ENCODE data around the gene CCIN. TPM values are rescaled to one million over a fixed set of nuclear protein-coding genes. Genes with fewer than 3 reads are reported as not detected.

Gene CCIN
- 0.09 TPM in 1 of 5 replicates, not detected in the others for total RNA-seq (2022; extraction: Qiagen RNA extraction)

DNA sequence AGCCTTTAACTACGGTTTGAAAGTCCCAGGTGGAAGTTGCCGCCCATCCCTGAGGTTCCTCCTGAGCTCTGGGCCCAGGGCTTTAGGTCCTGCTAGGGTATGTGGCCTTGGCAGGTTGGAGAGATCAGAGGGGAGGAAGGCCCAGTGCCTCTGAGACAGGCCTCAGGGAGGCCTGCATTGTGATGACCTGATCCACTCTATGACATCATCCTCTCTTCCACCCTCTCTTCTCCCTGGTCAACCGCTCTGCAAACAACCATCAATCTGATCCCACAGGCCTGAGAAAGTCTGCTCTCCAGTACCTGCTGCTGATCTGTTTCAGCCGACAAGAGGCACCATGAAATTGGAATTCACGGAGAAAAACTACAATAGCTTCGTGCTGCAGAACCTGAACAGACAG, at the start of gene CCIN:
TSS of gene CCIN (plus strand) at position 223 of the 400 bp plus-strand sequence. CDS start at position 338, 115 bp downstream.

DNA sequence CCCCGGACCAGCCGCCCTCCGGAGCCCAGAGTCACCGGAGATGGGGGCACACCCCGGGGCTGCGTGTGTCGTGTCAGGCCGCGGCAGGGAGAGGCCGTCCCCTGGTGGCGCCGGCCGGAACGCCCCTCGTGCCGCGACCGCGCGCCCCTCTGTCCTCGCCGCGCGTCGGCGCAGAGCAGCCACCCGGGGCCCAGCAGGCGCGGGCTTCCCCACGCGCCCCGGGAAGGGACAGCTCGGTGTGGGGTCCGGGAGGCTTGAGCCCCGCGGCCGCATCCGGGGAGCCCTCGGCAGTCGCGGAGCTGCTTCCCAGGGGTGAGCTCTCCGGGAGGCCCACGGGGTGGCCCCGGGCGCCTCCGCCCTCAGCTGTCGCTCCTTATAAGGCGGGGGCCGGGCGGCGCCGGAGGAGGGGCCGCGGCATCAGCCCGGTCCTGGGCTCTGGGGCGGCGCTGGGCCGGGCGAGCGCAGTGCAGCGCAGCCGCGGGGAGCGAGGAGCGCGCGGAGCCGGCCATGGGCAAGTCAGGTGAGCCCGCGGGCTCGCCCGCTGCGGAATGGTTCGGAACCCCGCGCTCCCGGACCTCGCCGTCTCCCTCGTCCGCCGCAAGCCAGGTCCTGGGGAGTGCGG, 32.8 kb upstream of the CCIN start, which contains the start of gene GLIPR2:
TSS of gene GLIPR2 (plus strand) at position 462 of the 622 bp plus-strand sequence. CDS start at position 508, 46 bp downstream.

DNA sequence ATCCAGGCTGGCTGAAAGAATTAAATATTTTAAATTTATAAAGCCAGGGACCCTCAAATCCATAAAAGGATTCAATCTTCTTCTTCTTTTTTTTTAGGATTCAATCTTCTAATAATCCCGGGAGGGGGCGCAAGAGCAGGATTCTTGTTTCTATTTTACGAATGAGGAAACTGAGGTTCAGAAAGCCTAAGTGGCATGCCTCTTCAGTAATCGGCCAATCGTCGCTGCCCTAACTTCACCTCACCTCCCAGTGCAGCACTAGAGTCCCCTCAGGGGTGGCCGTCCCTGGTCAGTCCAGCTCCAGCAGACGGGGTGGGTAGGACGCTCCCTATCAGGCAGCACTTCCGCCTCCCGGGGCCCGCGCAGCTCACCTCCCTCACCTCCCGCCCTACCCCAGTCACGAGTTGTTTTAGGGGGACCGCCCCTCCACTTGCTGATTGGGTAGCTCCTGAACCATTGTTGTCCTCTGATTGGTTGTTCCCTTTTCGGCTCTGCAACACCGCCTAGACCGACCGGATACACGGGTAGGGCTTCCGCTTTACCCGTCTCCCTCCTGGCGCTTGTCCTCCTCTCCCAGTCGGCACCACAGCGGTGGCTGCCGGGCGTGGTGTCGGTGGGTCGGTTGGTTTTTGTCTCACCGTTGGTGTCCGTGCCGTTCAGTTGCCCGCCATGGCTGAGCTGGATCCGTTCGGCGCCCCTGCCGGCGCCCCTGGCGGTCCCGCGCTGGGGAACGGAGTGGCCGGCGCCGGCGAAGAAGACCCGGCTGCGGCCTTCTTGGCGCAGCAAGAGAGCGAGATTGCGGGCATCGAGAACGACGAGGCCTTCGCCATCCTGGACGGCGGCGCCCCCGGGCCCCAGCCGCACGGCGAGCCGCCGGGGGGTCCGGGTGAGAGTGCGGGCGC, 21.5 kb downstream of the CCIN start, which contains the start of gene CLTA:
TSS of gene CLTA (plus strand) at position 534 of the 902 bp plus-strand sequence. CDS start at position 670, 136 bp downstream.

Other genes with a start within 250 kb of the CCIN start
- not detected in 5 replicates for gene OR2S2, start 211.2 kb upstream of the CCIN start, total RNA-seq (2022; extraction: Qiagen RNA extraction)
- gene RECK, start 132.5 kb upstream of the CCIN start, total RNA-seq (2022; extraction: Qiagen RNA extraction) = 5.0 to 6.0 TPM (median 5.7 TPM) in 5 replicates
- gene GLIPR2, start 32.7 kb upstream of the CCIN start, total RNA-seq (2022; extraction: Qiagen RNA extraction) = 7.5 to 9.9 TPM (median 8.9 TPM) in 5 replicates
- 314 to 396 TPM (median 339 TPM) in 5 replicates for gene CLTA, start 21.5 kb downstream of the CCIN start, total RNA-seq (2022; extraction: Qiagen RNA extraction)
- gene GNE, start 89.1 kb downstream of the CCIN start, total RNA-seq (2022; extraction: Qiagen RNA extraction) = 13.6 to 18.6 TPM (median 16.6 TPM) in 5 replicates
- 7.4 to 11.5 TPM (median 9.2 TPM) in 5 replicates for gene RNF38, start 230.9 kb downstream of the CCIN start, total RNA-seq (2022; extraction: Qiagen RNA extraction)

All from A549 treated with dexamethasone at 1 μM for 4 hours (cell line).